ENCODE measurements around the gene DIP2B.
"Not testable (repeated sequence)": the region's sequence is repeated elsewhere in the genome, so short reads cannot be mapped to it uniquely, and the experiment has no call there.

Gene DIP2B

DNA sequence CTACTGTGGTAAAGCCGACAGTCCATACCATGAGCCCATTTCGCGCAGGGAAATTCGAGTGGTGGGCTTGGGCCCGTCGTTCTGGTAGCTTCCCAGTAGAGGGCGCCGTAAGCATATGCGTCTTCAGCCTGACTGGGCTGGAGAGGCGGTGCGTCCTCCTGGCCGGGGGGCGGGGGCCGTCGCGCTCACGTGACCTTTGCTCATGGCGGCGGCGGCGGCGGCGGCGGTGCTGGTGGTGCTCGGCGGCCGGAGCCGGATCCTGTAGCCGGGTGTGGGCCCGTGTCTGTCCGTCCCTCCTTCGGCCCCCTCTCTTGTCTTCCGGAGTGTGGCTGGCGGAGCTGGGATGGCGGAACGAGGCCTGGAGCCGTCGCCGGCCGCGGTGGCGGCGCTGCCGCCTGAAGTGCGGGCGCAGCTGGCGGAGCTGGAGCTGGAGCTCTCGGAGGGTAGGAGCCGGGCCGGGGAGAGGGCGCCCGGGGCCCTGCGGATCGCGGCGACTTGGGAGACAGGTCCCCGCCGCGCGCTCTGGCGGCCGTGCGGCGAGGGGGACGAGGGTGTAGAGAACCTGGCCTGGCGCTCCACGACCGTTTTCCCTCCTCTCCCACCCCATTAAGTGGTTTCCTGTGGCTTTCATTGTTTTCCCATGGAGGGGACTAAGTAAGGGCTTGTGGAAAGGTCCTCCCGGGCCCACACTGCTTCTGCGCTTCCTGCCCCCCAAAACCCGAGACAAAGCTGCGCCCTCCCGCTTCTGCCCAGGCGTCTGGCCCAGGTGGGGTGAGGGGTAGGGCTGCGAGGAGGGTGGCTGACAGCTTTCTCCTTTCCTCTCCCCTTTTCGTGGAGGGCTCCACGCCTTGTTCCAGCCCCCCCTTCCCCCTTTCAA, at the start of gene DIP2B:
Gene DIP2B, plus strand, starts transcription at position 188 of the 877 bp plus-strand sequence. Its CDS starts 156 bp downstream, at position 344.
- peak; percentile 94 for DNase-seq

DNA sequence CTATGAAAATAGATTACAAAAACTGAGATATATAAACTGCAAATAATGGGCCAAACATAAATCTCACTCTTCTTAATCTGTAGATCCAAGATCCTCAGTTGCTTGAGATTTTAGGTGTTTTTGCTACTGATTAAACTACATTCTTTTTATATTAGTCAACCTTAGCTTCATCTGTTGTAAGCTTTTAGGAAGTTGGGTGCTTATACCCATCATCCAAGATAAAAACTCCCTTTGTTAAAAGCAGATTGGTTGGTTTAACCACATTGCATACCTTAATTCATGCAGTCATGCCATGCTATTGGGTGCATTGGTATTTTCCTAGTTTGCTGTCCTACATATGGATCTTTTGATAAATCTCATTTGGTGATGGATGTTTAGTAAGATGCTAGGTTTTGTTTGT, 46.2 kb upstream of the DIP2B start:
- DNase-seq = no peak

- DNase-seq = no peak
Observed at GRCh38 chr12:50467439-50467838, 37.3 kb upstream of the DIP2B start.

GRCh38 chr12:50477241-50477832, 27.4 kb upstream of the DIP2B start:
- DNase-seq = no peak

- DNase-seq = no peak
Observed at GRCh38 chr12:50482571-50482970, 22.2 kb upstream of the DIP2B start.

DNA sequence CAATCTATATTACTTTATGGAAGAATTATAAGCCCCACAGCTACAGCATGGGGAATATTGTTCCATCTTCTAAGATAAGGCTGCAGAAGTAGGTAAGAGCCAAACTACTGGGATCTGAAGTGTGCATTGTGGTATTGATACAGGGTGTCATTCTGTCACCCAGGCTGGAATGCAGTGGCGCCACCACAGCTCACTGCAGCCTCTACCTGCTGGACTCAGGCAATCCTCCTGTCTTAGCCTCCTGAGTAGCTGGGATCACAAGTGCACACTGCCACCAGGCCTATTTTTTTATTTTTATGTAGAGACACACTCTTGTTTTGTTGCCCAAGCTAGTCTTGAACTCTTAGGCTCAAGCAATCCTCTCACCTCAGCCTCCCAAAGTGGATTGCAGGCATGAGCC, 21.3 kb upstream of the DIP2B start:
- no peak for DNase-seq

DNA sequence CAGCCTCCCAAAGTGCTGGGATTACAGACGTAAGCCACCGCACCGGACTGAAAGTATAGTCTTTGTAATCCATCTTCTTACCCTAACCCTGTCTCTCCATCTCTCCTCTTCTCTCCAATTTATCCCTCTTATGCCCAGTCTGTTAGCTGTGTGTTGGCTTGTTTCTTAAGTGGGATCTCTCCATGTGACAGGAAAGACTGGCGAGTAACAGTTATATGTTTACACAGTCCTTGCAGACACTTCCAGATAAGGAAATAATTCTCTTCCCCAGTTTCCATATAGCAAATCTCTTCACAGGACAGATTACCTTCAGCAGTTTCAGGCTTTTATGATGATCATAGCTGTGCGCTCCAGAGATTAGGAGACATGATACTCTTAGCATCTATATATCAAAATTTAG, 16.0 kb upstream of the DIP2B start:
- DNase-seq = no peak

DNA sequence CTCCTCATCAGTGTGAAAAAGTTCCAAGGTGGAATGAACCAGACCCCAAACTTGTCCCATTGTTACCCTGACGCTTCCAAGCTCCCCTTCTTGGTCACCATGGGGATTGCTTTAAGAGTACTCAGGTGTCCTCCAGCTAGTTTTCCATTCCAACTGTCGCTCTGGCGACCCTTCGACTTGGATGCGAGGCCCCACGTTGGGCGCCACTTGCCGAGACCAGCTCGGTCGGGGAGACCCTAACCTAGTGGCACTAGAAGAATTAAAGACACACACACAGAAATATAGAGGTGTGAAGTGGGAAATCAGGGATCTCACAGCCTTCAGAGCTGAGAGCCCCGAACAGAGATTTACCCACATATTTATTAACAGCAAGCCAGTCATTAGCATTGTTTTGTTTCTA, 6.7 kb upstream of the DIP2B start:
- DNase-seq = not testable (repeated sequence)

DNA sequence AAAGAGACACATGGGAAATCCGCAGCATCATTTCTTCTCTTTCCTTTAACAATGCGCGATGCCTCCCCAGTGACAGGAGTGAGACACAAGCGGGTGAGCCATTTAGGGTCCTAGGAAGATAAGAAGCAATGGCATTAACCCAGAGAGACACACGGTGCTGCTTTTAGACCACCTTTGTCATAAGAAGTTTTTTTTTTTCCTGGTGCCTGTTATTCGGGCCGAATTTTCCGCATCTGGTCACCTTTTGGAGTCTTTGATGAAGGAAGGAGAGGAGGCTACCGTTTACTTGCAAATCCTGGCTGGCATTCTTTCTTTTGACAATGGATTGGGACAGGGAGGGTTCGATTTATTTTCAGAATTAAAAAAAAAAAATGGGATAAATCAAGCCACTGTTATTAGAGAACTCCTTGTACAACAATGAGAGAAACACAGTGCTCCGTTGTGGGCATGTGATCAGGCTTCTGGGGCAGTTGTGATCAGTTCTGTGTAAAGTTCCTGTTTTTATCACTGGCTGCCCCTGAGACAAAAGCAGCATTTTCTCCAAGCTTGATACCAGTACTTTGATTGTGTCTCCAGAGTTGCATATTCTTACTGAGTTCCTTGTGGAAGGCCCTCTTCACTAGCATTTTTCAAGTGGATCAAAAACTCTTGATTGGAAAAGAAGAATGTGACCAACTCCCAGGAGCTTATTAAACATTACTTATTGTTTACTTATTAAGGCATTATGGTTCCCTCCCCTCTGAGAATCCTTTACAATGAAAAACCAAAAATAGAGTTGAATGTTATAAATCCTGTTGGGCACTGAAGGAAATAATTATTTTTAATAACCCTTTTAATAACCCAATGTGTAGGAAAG, 1.1 kb downstream of the DIP2B start:
- DNase-seq = no peak

DNA sequence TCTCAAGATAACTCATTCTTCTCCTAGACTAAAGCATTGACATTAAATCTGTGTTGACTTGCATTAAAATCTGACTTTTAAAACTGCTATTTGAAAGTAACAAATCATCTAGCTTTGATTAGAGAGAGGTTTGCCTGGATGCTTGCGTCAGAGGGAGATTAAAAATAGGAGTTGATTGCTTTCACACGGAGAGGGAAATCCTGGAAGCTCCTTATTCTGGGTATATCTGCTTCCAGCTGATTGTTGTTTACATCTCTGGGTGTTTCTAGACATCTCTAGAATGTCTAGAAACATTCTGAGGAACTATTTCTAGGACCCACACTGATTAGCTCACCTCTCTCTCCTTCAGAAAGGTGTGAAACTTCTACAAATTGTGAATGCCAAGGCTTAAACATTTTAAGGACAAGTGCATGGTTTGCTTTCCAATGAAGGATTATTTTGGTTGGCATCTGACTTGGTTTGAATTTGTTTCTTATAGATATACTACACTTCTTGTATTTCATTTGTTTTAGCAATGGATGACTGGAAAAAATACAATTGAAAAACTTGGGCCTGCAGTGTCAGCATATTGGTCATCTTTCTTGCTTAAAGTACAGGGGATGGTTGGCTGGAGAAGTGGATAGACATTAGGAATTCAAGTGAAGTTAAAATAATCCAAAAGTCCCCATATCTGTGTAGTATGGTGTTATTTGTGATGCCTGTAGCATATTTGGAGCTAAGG, 2.1 kb downstream of the DIP2B start:
- DNase-seq = no peak

DNA sequence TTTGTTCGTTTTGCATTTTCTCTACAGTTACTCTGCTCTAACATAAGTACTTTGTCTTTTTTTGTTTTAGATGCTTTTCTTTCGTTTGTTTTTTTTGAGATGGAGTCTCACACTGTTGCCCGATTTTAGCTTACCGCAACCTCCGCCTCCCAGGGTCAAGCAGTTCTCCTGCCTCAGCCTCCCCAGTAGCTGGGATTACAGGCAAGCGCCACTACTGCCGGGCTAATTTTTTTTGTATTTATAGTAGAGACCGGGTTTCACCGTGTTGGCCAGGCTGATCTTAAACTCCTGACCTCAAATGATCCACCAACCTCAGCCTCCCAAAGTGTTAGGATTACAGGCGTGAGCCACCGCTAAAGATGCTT, 2.7 kb downstream of the DIP2B start:
- DNase-seq = no peak

DNA sequence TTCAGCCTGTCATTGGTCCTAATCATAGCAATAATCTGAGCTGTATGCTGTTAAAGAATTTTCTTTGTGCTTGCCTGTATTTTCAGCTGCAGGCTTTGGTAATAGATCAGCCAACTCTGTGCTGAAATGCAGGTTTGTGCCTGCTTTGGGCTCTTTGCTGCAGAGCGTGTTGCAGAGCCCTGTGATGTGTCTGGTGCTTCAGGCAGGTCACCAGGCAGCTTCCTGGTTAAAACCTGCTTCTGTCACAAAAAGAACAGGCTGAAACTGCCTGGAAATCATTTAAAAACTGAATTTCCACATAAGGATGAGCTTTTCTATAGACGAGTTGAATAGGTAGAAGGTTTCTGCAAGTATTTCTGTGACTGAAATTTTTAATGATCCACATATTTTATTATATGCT, 3.1 kb downstream of the DIP2B start:
- DNase-seq = no peak

DNA sequence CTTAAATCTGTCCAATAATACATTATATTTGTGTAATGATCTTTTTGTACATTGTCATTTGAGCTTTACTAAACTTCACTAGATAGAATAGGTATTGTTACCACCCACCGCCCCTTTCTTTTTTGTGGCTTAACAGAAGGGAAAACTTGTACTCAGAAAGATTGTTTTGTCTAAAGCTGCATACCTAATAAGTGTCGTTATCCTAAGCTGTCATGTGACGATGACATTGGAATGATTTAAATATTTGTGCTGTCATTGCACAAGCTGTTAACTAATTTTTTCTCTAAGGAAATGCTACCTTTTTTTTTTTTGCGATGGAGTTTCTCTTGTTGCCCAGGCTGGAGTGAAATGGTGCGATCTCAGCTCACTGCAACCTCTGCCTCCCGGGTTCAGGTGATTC, 3.6 kb downstream of the DIP2B start:
- no peak for DNase-seq

DNA sequence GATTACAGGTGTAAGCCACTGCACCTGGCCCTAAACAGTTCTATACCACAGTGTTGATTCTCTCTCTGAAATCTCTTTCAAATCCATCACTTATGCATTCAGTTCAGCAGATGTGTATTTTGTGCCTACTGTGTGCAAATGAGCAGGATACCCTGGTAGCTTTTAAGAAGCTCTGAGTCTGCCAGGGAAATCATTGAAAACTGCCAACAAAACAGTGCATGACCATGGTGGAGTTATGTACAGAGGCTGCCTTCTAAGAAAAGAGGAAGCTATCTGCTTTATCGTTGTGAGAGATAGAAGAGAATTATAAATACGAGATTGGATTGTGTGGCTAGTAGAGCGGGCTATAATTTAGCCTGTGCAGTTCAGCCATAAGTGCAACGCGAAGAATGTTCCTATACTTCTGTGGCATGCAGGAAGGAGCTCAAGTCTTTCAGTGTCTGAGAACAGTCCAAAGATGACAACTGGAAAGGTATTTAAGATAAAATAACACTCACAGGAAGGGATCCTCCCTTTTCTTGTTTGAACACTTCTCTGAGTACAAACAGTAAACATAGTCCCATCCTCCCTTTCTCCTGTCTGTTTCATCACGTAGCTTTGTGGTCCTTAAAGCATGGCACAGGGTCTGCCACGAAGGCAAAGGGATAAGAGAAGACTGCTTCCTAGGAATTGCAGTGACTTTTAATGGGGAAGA, 4.3 kb downstream of the DIP2B start:
- DNase-seq = no peak

DNA sequence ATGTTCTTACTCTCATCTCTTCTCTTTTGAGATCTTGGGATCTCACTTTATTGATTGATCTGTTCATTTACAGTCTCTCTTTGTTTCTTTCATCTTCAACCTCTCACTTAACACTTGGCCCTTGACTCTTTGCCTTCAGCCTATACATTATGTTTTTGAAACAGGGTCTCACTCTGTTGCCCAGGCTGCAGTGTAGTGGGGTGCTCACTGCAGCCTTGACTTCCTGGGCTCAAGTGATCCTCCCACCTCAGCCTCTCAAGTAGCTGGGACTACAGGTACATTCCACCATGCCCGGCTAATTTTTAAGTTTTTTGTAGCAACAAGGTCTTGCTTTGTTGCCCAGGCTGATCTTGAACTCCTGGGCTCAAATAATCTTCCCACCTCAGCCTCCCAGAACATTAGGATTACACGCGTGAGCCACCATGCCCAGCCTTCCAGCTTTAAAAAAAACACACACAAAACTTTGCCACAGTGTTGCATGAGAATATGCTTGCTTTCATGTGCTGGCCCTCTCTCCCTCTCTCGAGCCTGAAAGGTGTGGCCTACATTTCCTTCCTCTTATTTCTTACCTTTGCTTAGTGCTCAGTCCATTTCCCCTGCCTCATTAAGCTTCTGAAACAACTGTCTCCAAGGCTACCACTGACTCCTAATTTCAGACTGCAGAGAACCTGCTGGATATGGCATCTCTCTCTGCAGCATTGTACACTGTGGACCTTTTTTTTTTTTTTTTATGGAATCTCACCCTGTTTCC, 9.9 kb downstream of the DIP2B start:
- no peak for DNase-seq

DNA sequence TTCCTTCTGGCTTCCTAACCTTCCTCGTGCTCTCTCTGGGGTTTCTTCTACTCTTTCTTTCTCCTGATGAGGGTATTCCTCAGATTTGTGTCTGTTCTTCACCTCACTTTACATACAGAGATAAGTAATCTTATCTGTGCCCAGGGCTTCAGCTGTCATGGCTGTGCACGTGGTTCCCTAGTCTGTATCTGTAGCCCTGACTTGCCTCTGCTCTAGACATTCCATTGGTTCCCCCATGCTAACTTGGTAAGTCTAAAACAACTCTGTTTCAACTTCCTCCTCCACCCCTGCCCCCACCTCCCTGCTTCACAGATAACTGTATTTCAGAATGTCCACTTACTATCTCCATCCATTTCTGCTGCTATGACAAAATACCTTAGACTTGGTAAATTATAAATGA, 10.8 kb downstream of the DIP2B start:
- DNase-seq = no peak

DNA sequence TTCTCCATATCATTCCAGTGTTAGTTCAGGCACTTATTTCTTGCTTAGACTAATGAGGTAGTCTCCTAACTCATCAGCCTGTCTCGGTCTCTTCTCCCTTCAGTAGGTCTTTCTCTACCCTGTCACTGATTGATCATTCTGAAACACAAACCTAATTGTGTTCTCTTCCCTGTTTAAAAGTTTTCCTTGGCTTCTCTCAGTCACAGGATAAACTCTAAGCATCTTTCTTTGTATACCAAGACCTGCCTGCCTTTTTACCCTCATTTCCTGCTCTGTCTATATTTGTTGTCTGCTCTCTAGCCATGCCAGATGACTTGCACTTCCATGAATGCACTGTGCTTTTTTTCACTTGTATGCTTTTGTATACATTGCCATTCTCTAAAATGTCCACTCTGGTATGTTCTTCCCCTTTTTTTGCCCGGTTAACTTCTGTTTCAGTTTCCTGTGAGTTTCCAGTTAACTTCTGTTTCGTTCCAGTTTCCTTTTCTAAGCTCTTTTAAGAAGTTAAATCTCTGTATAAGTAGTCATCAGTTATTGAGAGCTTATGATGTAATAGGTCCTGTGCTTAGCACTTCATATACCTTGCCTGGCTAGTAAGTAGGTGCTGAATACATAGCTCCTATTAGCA, 12.8 kb downstream of the DIP2B start:
- peak; percentile 31 for DNase-seq

GRCh38 chr12:50518090-50518489, 13.3 kb downstream of the DIP2B start:
- DNase-seq = no peak

DNA sequence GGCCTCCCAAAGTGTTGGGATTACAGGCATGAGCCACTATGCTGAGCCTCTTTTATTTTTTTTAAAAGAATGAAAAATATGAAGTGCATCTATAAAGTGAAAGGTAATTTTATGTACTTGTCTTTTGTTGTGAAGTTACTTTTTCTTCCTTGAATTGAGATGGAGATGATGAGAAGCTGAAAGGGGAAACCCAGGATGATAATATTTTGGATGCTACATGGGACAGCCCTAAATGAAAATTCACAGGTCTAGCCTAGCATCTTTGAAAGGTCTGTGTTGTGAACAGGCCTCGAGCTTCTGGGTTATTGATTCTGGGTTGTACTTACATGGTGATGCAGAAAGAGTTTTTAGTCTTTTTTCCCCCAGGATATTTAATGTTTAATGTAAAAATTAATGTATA, 14.6 kb downstream of the DIP2B start:
- DNase-seq = no peak

DNA sequence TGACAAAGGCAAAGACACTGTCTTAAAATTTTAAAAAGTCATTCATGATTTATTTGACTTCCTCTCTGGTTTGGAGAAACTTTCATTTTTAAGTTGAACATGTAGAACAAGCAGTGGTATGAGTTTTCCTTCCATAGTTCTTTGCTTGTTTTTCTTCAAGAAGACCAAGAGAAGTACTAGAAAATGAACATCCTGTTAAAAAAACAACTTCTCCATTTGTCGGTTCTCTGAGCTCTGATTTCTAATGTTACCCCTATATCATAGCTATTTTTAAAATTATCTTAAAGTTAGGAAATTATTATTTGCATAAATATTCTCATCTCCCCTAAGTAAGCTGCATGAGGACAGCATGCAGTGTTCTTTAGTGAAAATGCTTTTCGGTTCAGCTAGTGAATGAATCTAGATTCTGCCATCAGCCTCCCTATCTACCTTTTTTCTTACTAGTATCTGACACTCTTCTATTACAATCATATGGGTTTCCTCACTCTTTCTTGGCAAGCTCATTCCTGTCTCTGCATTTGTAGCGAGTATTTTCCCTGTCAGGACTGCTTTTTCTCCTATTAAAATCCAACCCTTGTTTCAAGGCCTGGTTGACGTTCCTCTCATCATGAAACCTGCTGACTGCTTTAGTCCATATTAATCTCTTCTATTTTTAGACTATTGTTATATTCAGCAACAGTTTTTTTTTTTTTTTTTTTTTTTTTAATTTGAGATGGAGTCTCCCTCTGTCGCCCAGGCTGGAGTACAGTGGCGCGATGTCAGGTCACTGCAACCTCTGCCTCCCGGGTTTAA, 15.8 kb downstream of the DIP2B start:
- DNase-seq = no peak
